Fibroblast of skin of scalp (primary cell): ENCODE results near the gene NDUFS6. TPM values are rescaled to one million over a fixed set of nuclear protein-coding genes. Genes with fewer than 3 reads are reported as not detected.
A peak's percentile ranks its signal among the peaks of the same experiment; 100 is the strongest.

Source experiments
- DNase-seq: peaks from one replicate; pipeline ENCODE4 v3.0.0-alpha.2; 2013
- polyA plus RNA-seq, 2 experiments: library from polyadenylated mRNA; unstranded; fragments of 120-200 nt; gene quantifications; one replicate each; pipeline ENCODE4 v1.2.1, GENCODE V29; 2013; ENCODE audit not compliant: insufficient read length in 2 of 2

NDUFS6 gene
- 80.5 TPM for polyA plus RNA-seq (2013, experiment 1 of 2; ENCODE audit: insufficient read length)
- 63.7 TPM for polyA plus RNA-seq (2013, experiment 2 of 2; ENCODE audit: insufficient read length)

DNA sequence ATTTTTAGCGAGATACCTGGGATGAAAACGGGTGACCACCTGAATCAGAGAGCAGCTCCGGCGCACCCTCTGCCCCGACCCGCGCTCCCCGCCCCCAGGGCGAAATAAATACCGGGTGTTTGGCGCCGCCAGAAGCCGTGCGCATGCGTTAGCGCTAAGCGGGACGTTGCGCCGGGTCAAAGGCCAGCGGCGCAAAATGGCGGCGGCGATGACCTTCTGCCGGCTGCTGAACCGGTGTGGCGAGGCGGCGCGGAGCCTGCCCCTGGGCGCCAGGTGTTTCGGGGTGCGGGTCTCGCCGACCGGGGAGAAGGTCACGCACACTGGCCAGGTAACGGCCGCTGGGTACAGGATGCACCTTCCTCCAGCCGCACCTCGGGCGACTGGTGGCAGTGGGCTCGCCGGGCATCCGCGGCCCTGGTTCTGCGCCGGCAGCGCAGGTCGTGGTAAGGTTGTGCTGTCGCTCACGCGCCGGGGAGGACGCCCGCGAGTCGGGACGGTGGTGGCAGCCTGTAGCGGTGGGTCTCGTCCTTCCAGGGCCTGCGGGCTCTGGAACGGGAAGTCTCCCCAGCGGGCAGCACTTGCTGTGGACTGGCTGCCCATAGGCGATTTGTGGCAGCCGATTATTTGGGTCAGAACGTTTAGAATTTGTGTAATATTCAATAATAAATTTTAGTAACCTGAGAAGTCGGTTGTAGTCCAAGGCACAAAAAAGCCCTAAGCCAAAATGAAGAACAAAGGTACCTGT is at the start of gene NDUFS6:
Gene NDUFS6 (plus strand): TSS at position 186 of the 745 bp plus-strand sequence. CDS start 11 bp downstream, at position 197.
- peak; percentile 62 for DNase-seq

- DNase-seq: no peak
These were observed 49.1 kb upstream of the NDUFS6 start for GRCh38 chr5:1751864-1752822.

DNA sequence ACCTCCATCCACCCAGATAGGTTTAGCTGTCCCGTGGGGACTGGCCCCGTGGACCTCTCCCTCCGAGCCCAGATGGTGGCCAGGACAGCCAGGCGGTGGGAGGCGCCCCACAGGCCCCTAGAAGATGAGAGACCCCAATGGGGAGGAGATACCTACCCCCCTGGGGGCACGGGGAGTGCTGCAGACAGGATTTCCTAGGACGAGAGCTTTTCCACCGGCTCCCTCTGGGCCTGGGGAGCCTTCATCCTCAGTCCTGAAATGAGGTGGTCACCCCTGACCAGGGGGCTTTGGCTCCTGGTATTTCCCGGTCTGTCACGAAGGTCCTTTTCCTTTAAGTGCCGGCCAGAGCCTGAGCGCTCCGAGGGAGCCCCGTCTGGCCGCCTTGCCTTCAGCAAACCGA is 48.3 kb upstream of the NDUFS6 start:
- DNase-seq: no peak

DNA sequence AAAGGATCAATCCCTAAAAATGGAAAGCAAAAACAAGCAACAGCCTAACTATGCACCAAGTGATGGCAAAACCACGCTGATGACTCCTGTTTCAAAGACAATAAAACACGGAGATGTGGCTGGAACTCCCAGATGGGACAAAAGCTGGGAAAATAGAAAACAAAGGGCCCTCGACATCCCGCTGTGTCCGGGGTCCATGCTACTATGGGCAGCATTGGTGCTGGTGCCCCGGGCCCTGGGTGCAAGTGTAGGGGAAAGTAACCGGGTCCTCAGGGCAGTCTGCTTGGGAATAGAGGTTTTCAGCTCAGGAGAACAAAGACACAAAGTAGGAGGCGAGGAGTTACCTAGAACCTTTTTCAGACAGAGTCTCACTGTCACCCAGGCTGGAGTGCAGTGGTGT is 47.7 kb upstream of the NDUFS6 start:
- no peak for DNase-seq

GRCh38 chr5:1754531-1755220 is 46.5 kb upstream of the NDUFS6 start:
- DNase-seq: no peak

DNA sequence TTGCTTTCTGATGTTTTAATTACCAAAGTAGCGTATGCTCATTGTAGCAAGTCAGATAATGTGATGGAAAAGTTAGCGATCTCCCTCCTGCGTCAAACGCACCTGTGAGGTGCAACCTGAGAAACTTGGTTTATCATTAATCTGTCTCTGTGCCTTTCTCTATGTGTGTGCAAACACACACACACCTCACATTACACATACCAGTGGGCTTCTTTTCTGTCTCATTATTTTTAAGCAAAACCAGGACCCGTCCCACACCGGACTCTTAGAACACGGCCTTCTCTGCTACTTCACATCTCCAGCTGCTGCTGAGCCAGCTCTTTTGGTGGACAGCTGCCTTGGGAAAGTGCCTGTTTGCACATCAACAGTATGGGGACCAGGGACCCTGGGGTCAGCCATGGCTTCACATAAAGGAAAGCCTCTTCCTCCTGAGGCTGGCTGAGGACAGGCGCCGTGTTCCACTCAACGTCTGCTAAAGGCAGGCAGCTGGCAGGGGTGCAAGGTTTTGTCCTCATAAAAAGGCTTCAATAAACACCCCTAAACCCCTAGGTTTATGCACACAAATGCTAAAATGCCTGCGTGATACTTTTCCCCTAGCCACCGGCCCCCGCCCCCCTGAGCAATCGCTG is 45.8 kb upstream of the NDUFS6 start:
- DNase-seq: no peak

GRCh38 chr5:1756481-1756880 is 44.7 kb upstream of the NDUFS6 start:
- no peak for DNase-seq

- DNase-seq: no peak
These were observed 43.7 kb upstream of the NDUFS6 start for GRCh38 chr5:1757511-1757910.

GRCh38 chr5:1758574-1758973 is 42.6 kb upstream of the NDUFS6 start:
- no peak for DNase-seq

- DNase-seq: no peak
These were observed 41.7 kb upstream of the NDUFS6 start for GRCh38 chr5:1759378-1759970.

DNA sequence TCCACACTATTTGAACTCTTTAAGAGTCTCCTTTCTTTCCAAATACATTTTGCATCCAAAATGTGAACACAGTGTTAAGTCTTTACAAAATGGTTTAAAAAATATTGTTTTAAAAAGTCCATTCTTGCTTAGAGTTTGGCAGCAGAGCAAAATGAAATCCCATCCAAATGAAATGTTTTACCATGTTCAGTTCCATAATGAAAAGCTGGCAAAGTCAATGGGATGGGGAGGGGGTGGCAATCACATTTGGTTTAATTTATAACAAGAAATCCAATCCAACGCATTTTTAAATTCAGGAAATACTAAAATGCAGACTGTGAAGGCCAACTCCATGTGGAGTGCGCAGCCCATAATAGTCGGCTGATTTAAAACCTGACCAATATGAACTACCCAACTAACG is 41.0 kb upstream of the NDUFS6 start:
- DNase-seq: no peak

DNA sequence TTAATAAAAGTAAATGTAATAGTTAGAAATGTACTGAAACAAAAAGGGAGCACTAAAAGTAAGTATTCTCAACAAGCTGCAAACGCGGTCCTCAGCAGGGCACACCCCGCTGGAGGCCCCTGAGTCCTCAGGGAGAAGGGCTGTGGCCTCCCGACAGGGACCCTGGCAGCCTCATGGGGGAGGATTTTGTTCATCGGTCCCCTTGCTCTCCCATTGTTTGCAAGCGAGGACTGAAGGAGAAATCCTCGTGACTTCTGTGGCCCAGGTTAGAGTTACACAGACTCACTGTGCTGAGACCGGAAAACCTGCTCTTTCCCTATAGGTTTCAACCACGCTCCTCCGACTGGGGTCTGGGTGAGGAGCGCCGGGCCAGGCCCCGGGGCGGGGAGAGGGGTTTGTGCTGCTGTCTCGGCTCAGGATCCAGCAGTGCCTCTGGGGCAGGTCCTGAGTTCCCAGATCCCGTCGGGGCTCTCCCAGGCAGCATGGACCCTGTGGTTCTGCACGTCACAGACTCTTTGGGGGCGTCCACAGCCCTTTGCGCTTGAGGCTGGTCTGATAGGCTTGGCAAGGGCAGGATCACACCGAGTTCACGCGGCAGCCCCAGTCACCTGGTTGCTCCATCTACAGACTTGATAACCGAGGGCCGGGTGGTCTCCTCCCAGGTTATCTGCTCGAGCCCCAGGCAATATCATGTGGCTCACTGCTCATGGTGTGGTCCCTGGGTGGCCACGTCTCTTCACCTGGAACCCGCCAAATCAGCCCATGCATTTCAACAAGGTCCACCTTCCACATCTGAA is 40.4 kb upstream of the NDUFS6 start:
- no peak for DNase-seq

DNA sequence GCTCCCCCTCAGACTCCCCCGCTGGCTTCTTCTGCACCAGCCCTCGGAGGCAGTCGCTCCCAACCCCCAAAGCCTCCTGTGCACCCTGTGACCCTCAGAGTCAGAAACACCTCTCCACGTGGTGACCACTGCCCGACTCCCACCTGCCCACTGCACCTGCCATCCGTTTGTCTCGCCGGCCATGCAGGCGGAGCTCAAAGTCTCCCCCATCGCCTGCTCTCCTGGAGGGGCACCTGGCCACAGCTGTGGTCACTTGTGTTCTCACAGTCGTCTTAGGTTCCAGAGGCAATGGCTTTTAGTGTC is 39.8 kb upstream of the NDUFS6 start:
- DNase-seq: no peak

DNA sequence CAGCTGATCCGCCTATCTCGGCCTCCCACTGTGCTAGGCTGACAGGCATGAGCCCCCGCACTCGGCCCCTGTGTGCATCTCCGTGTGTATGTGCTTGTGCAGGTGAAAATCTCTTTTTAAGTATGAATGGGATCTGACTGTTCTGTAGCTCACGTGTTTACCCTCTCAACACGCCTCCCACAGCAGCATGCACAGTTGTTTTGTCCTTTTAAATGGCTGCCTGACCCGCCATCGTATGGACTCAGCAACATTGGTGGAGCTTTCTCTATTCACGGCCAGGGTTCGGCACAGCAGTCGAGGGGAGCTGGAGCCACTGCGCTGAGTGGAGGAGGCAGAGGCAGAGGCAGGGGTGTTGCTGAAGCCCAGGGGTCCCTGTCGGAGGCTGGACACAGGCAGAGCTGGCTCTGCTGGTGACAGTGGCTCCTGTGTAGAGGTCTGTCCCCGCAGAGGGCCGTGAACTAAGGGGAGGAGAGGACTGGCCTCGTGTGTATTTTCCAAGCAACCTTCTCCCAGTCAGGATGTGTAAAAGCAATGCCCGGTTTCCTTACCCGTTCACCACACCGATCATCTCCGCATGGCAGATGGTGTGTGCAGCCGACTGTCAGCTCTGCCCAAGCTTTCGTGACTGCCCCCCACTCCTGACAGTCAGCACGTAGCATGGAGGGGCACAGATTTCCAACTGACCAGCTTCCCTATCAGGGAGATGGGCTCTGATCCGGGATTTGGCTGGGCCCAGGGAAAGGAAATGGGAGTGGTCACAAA is 38.9 kb upstream of the NDUFS6 start:
- no peak for DNase-seq

- no peak for DNase-seq
These were observed 38.2 kb upstream of the NDUFS6 start for GRCh38 chr5:1762883-1763547.

GRCh38 chr5:1763548-1763911 is 37.7 kb upstream of the NDUFS6 start:
- DNase-seq: peak; percentile 67

GRCh38 chr5:1763960-1764605 is 37.1 kb upstream of the NDUFS6 start:
- DNase-seq: no peak

- DNase-seq: no peak
These were observed 36.6 kb upstream of the NDUFS6 start for GRCh38 chr5:1764606-1764960.

DNA sequence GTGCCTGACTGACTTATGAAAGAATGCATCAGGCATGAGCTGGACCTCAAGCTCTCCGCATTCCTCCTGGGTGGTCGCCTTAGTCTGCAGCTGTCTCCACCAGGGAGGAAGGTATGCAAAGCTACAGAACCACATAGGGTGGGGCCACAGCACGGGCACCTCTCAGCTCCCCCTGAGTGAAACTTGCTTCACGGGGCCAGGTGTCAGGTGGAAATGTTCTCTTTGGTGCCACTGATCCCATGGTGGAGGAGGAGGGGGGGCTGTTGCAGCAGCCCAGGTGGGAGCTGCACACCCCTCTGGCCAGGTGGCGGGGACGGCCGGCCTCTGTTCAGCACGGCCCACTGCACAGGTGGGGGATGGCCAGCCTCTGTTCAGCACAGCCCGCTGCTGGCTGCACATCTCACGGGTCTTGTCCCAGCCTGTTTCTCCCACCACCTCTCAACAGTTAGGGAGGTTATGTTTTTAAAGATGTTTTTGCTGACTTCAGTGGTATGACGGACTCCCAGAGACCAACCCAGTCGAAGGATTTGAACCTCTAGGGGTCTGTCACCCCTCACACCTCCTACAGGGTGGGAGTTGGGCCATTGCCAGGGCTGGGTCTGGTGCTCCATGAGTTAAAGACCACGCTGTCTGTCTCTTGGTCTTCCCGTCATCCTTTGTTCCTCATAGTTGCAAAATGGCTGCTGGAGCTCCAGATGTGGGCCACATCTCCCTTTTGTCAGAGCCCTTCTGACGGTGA is 35.9 kb upstream of the NDUFS6 start:
- peak; percentile 7 for DNase-seq
